MG63 (cell line): ENCODE measurements around the gene PARD6A. TPM values are rescaled to one million over a fixed set of nuclear protein-coding genes. Genes with fewer than 3 reads are reported as not detected.

Experiments used
- DNase-seq: peaks from one replicate; pipeline ENCODE4 v3.0.0-alpha.2; 2020
- H3K27me3 ChIP-seq: fragments of 250-450 bp; sonication (Bioruptor Pico); 2 replicates; pipeline ENCODE4 v1.5.1; 2020; ENCODE audit warnings: mild to moderate bottlenecking, moderate library complexity
- H3K36me3 ChIP-seq: fragments of 250-450 bp; sonication (Bioruptor Pico); 2 replicates; pipeline ENCODE4 v1.5.1; 2020; ENCODE audit warnings: mild to moderate bottlenecking, moderate library complexity
- H3K4me3 ChIP-seq: fragments of 250-450 bp; sonication (Bioruptor Pico); 2 replicates; pipeline ENCODE4 v1.5.1; 2020; ENCODE audit warnings: mild to moderate bottlenecking, moderate library complexity
- H3K9me3 ChIP-seq: fragments of 250-450 bp; sonication (Bioruptor Pico); 2 replicates; pipeline ENCODE4 v1.5.1; 2020; ENCODE audit warnings: mild to moderate bottlenecking, moderate library complexity
- total RNA-seq: library from RNA; depleted of rRNA; stranded (reverse); fragments of >200 nt; shearing (Covaris generic); gene quantifications from 2 replicates; pipeline ENCODE4 v1.2.3, GENCODE V29; 2014; ENCODE audit warnings: low replicate concordance; rRNA removed

PARD6A gene, protein sequence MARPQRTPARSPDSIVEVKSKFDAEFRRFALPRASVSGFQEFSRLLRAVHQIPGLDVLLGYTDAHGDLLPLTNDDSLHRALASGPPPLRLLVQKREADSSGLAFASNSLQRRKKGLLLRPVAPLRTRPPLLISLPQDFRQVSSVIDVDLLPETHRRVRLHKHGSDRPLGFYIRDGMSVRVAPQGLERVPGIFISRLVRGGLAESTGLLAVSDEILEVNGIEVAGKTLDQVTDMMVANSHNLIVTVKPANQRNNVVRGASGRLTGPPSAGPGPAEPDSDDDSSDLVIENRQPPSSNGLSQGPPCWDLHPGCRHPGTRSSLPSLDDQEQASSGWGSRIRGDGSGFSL
- total RNA-seq = 0.89 and 1.5 TPM in 2 replicates

DNA sequence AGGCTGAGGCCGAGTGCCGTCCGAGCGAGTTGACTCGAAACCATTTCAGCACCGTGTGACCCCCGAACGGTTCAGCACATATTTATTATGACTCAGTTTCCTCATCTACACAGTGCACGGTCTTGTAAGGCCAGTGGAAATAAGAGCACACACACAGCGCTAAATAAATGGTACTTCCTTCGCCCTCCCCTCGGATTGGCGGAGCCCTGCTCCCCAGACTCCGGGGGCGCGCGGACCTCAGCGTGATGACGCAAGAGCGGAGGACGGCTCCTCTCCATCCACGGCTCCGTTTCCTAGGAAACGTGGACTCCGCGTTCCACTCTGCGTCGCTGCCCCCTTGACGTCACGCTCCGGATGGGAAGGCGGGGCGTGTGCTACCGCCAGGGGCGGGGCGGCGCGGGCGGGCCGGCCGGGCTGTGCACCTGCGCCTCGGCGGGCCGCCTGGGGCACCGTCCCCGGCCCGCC, at the start of gene PARD6A:
PARD6A (plus strand) TSS at position 397 of the 465 bp plus-strand sequence. CDS start 79 bp downstream, outside the sequence.
- H3K9me3 ChIP-seq = no peaks in the 10 kb centered on the region
- H3K27me3 ChIP-seq = no peaks in the 10 kb centered on the region
- no peaks in the 10 kb centered on the region for H3K36me3 ChIP-seq
- DNase-seq = peak; percentile 78
- peak within 1 kb of the TSS; percentile 78 for H3K4me3 ChIP-seq

DNA sequence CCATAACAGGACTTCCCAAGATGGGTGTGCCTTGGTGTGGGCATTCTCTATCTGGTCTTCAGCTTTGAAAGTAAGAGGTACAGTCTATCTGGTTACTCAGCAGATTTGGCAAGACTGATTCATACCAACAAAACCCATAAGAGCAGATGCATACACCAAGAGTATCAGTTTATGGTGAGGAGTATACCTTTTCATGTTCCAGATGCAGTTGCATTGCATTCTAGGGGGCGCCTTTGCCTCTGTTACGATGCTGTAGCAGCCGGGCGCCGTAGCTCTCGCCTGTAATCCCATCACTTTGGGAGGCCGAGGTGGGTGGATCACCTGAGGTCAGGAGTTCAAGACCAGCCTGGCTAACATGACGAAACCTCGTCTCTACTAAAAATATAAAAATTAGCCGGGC, 47.0 kb upstream of the PARD6A start:
- H3K9me3 ChIP-seq = no peaks in the 10 kb centered on the region

DNA sequence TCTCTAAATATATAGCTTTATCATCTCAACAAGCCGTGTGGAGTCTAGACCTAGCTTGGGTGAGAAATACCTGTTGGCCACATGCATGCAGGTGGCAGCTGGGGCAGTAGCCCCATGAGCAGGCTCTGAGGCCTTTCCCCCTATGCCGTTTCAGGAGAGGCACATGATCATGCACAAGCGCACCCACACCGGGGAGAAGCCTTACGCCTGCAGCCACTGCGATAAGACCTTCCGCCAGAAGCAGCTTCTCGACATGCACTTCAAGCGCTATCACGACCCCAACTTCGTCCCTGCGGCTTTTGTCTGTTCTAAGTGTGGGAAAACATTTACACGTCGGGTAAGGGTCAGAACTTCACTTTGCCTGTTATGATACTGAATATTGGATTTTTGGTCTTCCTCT, 32.5 kb upstream of the PARD6A start:
- no peak for DNase-seq
- Histone ChIP-seq H3K4me3 (no peak overlapping the region), H3K9me3 (no peaks in the 10 kb centered on the region), H3K27me3 (no peaks in the 10 kb centered on the region), H3K36me3 (peaks cover 14% of the 10 kb centered on the region)

More for the DNA sequence above, 47.0 kb upstream of the PARD6A start:
- Histone ChIP-seq H3K4me3 (no peak overlapping the region), H3K36me3 (peaks cover 30% of the 10 kb centered on the region), H3K27me3 (no peaks in the 10 kb centered on the region)
- DNase-seq = no peak

DNA sequence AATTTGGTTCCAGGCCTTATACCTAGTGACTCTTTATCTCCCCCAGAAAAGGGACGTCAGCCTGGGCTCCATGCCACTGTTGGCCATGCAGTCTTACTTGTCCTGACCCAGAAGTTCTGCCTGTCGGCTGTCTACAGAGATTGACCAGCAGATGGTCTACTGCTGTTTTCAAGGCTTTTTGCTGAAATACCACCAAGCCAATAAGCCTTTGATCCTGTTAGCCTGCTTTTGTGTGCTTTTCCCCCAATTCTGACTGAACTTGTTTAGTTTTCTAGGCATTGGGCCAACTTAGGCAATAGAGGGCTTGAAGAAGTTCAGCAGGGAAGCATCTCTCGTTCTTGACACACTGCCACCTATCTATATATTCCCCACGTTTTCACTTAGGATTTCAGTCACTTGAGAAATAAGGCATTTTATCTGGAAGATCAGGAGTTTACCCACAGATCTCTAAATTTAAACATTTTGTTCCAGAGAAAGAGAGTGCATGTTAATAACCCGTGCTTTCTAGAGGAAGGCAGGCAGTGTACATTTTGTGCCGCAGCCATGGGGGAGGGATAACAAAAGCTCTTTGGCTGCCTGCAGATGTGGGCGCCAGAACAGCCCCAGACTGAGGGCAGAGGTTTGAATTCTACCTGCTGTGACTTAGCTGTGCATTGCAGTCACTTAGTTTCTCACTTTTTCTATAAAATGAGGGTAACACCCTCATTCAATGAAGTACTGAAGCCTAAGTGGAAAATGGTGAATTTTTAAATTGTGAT, 28.2 kb upstream of the PARD6A start:
- Histone ChIP-seq H3K27me3 (no peaks in the 10 kb centered on the region), H3K4me3 (no peak overlapping the region), H3K36me3 (peaks cover 14% of the 10 kb centered on the region), H3K9me3 (no peaks in the 10 kb centered on the region)
- no peak for DNase-seq

DNA sequence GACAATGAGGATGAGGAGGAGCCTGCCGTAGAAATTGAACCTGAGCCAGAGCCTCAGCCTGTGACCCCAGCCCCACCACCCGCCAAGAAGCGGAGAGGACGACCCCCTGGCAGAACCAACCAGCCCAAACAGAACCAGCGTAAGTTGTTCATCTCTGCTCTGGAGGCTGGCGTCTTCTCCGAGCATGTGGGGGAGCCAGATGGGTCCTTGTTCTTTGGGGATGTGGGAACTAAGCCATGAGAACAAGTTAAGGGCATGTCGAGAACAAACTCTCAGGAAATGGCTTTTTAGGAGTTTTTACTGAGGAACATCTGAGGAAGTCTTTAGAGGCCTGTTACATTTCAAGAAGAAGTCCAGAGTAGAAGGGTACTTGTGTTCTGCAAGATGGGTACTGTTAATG, 24.0 kb upstream of the PARD6A start:
- H3K4me3 ChIP-seq = no peak overlapping the region
- no peaks in the 10 kb centered on the region for H3K9me3 ChIP-seq
- DNase-seq = no peak
- H3K36me3 ChIP-seq = peaks cover 17% of the 10 kb centered on the region
- H3K27me3 ChIP-seq = no peaks in the 10 kb centered on the region

DNA sequence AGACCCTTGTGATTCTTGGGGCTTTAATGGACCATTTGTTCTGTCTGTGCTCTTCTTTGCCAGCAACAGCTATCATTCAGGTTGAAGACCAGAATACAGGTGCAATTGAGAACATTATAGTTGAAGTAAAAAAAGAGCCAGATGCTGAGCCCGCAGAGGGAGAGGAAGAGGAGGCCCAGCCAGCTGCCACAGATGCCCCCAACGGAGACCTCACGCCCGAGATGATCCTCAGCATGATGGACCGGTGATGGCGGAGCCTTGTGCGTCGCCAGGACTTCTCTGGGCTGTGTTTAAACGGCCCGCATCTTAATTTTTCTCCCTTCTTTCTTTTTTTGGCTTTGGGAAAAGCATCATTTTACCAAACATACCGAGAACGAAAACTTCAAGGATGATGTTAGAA, 23.1 kb upstream of the PARD6A start:
- DNase-seq = no peak
- no peak overlapping the region for H3K4me3 ChIP-seq
- H3K36me3 ChIP-seq = peaks cover 14% of the 10 kb centered on the region
- no peaks in the 10 kb centered on the region for H3K27me3 ChIP-seq
- no peaks in the 10 kb centered on the region for H3K9me3 ChIP-seq

DNA sequence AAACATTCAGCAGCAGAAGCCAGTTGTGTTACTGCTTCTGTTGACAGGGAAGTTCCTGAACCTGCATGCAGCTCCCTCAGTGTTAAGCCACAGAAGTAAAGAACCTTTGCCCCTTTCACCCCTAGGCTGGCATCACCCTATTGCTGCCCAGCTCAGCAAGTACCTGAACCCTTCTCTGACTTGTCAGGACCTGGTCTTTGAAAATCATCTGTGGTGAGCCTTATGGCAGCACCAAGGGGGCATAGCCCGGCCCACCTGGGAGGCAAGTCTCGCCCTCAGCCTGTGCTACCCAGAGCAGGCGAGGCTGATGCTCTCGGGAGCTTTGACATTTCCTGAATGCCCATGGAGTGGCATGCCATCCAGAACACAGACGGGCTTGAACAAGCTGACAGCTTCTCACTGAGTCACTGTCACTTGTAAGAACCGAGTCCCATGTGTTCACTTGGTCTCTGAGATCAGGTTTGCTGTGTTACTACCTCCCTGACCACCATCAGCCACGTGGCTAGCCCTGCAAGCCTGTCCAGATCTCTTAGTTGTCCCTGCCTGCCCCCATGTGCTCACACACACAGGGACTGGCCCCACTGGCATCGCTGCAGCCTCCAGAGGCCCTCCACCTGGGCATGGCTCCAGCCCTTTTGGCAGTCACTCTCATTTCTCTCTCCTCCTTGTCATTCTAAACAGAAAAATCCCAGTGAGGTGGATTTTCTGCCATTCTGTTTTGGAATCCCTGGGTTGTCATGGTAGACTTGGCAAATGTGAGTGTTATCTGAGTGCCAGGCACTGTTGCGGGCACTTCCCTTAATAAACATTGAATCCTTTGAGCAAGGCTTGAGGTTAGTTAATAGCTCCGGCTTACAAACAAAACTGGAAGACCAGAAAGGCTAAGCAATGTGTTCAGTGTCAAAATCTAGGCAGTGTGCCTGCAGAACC, 18.7 kb upstream of the PARD6A start:
- peaks cover 10% of the 10 kb centered on the region for H3K36me3 ChIP-seq
- H3K9me3 ChIP-seq = no peaks in the 10 kb centered on the region
- H3K27me3 ChIP-seq = no peaks in the 10 kb centered on the region
- H3K4me3 ChIP-seq = no peak overlapping the region
- peak; percentile 84 for DNase-seq

DNA sequence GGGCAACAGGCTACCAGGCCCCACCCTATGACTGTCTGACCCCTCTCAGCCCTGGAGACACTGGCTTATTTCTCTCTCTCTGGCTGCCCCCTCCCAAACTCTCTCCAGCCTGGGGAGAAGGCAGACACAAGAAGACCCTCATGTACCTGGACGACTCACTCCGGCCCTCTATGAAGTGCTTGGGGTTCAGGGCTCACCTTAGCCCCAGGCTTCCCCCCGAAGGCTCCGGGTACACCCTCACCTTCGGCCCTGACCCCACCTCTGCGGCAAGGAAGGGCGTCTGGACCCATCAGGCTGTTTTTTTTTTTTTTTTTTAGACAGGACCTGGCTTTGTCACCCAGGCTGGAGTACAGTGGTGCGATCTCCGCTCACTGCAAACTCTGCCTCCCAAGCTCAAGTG, 16.7 kb upstream of the PARD6A start:
- H3K9me3 ChIP-seq = no peaks in the 10 kb centered on the region
- no peak overlapping the region for H3K4me3 ChIP-seq
- H3K27me3 ChIP-seq = no peaks in the 10 kb centered on the region
- peaks cover under 1% of the 10 kb centered on the region; the same call in 1 of the 2 replicates for H3K36me3 ChIP-seq
- no peak for DNase-seq

DNA sequence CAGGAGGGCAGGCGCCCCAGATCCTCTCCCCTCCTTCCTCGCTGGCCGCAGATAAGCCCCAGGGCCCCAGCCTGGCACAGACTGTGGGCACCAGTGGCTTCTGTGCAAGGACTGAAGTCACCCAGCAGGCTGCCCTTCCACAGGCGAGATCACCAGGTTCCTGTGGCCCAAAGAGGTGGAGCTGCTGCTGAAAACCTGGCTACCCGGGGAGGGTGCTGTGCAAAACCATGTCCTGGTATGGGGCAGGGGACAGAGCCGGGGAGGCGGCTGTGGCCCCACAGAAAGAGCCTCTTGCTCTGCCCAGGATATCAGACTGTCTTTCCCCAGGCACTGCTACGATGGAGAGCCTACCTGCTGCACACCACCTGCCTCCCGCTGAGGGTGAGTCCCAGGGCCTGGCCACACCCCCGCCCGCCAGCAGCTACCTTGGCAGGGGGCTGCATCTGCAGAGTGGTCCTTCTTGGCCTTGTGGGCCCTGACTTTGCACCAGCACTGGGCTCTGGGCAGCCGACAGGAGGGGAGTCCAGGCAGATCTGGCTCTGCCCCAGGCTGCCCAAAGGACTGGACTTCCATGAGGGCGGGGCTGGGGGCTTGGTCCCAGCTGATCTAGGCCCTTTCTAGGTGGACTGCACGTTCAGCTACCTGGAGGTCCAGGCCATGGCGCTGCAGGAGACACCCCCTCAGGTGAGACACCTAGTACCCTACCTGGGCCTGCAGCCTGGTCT, 15.2 kb upstream of the PARD6A start:
- DNase-seq = no peak
- Histone ChIP-seq H3K4me3 (no peak overlapping the region), H3K27me3 (no peaks in the 10 kb centered on the region), H3K36me3 (no peaks in the 10 kb centered on the region), H3K9me3 (no peaks in the 10 kb centered on the region)

DNA sequence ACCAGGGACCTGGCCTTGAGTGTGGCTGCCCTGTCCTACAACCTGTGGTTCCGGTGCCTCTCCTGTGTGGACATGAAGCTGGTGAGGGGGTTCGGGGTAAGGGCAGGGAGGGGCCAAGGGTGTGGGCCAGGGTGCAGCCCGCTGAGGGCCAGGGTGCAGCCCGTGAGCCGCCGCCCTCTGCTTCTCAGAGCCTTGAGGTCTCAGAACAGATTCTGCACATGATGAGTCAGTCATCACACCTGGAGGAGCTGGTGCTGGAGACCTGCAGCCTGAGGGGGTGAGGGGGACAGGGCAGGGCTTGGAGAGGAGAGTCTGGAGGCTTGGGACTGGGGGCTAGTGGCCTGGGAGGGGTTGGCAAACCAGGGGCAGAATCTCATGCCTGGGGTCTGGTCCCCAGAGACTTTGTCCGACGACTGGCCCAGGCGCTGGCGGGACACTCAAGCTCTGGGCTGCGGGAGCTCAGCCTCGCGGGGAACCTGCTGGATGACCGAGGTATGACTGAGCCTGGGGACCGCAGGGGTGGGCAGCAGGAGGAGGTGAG, 13.6 kb upstream of the PARD6A start:
- no peaks in the 10 kb centered on the region for H3K27me3 ChIP-seq

DNA sequence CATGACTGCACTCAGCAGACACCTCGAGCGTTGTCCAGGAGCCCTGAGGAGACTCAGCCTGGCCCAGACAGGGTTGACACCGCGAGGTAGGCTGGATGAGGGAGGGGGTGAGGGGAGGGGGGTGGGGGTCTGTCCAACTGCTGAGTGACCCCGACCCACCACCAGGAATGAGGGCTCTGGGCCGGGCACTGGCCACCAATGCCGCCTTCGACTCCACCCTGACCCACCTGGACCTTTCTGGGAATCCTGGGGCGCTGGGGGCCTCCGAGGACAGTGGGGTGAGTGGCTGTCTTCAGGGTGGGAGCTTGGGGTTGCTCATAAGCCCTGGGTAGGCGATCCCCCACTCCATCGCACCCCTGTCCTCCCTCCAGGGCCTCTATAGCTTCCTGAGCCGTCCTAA, 13.1 kb upstream of the PARD6A start:
- Histone ChIP-seq H3K9me3 (no peaks in the 10 kb centered on the region), H3K4me3 (no peak overlapping the region), H3K27me3 (no peaks in the 10 kb centered on the region), H3K36me3 (no peaks in the 10 kb centered on the region)
- no peak for DNase-seq

More for the DNA sequence above, 13.6 kb upstream of the PARD6A start:
- Histone ChIP-seq H3K9me3 (no peaks in the 10 kb centered on the region), H3K4me3 (no peak overlapping the region), H3K36me3 (no peaks in the 10 kb centered on the region)
- no peak for DNase-seq

DNA sequence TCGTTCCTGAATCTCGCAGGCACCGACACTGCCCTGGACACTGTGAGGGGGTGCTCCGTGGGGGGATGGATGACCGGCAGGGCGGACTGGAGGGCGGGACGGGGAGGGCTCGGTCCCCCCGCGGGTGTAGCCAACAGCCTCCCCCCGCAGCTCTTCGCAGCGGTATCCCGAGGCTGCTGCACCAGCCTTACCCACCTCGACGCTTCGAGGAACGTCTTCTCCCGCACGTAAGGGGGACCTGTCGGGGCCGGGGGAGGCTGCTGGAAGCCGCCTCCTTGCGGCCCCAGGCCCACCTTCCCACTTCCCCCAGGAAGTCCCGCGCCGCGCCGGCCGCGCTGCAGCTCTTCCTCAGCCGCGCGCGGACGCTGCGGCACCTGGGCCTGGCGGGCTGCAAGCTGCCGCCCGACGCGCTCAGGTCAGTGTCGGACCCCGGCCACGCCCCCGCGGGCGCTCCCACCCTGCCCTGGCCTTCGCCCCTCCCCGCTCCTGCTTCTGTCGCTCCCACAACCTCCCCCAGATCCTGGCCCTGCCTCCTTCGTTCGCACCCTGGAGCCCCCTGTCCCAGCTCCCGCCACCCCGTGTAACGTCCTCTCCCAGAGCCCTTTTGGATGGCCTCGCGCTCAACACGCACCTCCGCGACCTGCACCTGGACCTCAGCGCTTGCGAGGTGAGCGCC, 12.5 kb upstream of the PARD6A start:
- H3K36me3 ChIP-seq = no peaks in the 10 kb centered on the region
- H3K27me3 ChIP-seq = no peaks in the 10 kb centered on the region
- no peak overlapping the region for H3K4me3 ChIP-seq
- no peaks in the 10 kb centered on the region for H3K9me3 ChIP-seq
- no peak for DNase-seq

DNA sequence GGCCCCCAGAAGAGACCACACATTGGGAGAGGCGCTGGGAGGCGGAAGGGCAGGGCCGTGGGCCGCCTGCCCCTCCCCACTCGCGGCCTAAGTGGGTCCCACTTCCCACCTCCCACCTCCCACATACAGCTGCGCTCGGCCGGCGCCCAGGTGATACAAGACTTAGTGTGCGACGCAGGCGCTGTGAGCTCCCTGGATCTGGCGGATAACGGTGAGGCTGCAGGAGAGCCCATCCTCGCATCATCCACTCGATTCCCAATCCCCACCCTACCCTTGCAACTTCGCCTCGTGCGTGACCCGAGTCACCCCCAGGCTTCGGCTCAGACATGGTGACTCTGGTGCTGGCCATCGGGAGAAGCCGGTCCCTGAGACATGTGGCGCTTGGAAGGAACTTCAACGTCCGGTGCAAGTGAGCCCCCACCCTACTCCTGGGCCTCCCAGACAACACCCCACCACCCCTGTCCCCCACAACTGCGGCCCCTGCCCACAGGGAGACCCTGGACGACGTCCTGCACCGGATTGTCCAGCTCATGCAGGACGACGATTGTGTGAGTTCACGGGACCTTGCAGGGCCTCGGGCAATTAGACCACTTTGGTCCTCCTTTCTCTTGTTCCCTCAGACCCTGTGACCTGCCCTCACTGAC, 11.9 kb upstream of the PARD6A start:
- DNase-seq = no peak
- H3K4me3 ChIP-seq = no peak overlapping the region
- no peaks in the 10 kb centered on the region for H3K9me3 ChIP-seq
- no peaks in the 10 kb centered on the region for H3K27me3 ChIP-seq
- no peaks in the 10 kb centered on the region for H3K36me3 ChIP-seq

DNA sequence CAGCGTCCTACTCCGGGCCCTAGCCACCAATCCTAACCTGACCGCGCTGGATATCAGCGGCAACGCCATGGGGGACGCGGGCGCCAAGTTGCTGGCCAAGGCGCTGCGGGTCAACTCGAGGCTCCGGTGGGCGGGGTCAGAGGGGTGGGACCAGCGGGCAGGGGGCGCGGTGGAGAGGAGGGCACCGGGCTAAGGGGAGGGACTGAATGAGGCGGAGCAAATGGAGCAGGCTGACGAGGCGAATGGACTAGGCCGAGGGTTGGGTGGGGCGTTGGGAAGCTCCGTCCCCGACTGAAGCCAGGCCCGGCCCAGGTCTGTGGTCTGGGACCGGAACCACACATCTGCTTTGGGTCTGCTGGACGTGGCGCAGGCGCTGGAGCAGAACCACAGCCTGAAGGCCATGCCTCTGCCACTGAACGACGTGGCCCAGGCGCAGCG, 11.2 kb upstream of the PARD6A start:
- Histone ChIP-seq H3K9me3 (no peaks in the 10 kb centered on the region), H3K27me3 (no peaks in the 10 kb centered on the region), H3K36me3 (no peaks in the 10 kb centered on the region), H3K4me3 (no peak overlapping the region)
- DNase-seq = no peak

DNA sequence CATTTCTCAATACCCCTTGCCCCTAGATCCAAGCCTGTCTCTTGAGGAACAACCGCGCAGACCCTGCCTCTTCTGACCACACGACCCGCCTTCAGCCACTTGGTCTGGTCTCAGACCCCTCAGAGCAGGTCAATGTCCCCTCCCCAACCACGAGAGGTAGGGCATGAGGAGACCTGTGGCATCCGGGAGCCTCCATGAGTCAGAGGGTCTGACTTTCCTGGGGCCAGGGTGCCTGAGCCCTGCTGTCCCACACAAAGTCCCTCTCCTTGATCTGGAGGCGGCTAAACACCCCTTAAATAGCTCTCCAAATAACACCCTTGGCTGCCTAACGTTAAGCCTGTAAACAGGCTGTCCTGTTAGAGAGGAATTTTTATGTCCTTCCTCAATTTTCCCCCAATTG, 10.7 kb upstream of the PARD6A start:
- Histone ChIP-seq H3K27me3 (no peaks in the 10 kb centered on the region), H3K4me3 (no peak overlapping the region), H3K9me3 (no peaks in the 10 kb centered on the region), H3K36me3 (no peaks in the 10 kb centered on the region)
- DNase-seq = no peak
